Measurements from ENCODE around the gene SKIDA1. TPM values are rescaled to one million over a fixed set of nuclear protein-coding genes. Genes with fewer than 3 reads are reported as not detected.

Gene SKIDA1
- total and polyA plus RNA-seq, 2 of the 4 experiments (the other 2 are of a cell fraction): 0.36 to 0.72 TPM

DNA sequence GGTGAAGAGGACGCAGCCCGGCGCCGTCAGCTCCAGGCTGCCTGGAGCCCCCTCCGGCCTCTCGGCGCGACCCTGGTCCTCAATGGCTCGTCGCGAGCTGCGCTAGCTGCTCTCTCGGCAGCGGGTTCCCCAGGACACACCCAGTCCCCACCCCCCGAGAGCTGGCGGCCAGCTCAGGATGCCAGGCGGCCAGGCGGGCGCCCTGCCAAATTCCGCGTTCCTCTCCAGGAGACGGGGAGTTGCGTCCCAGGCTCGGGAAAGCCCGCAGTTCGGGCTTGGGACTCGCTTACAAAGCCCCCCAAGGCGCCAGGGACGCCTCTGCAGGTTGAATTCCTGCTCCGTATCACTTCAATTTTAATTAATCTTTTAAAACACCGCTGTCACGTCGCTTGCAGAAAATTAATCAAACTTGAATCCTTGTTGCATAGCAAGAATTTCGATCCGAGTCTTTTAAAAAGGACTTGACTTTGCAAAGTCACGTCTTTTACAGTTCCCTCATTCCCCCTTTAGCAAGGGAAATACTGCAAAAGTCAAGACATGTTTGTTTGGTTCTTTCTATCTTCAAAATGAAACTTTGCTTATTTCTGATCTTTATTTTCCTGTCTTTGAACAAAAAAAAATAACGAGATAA is 28.2 kb downstream of the SKIDA1 start:
- peak overlapping the region; percentile 91 for H3K4me3 ChIP-seq (ENCODE audit: insufficient read depth, low read depth, low read length)
- H4K8ac ChIP-seq (ENCODE audit: low read depth in 2 of 2, low read length in 2 of 2): peak overlapping the region in 1 of 2 experiments; percentile 64; a peak in 2 of 4 replicates
- peak overlapping the region; percentile 92; the same call in 1 of the 2 replicates for H4K91ac ChIP-seq (ENCODE audit: insufficient read depth, low read depth, low read length)
- H3K4me1 ChIP-seq (ENCODE audit: control insufficient read depth, insufficient read depth, low read length): peaks cover 3% of the 10 kb centered on the region; the same call in 1 of the 2 replicates
- no peaks in the 10 kb centered on the region for H3K9me3 ChIP-seq (ENCODE audit: control insufficient read depth, insufficient read depth, low read length)
- H2BK15ac ChIP-seq (ENCODE audit: low read depth, low read length): no peak overlapping the region
- ATAC-seq (ENCODE audit: low read depth) (peak; percentile 31), DNase-seq (peak; percentile 62)
- H3K9ac ChIP-seq (ENCODE audit: low read depth, low read length): peak overlapping the region; percentile 88
- peak overlapping the region; percentile 56; the same call in 1 of the 2 replicates for H4K5ac ChIP-seq (ENCODE audit: low read depth, low read length)
- no peaks in the 10 kb centered on the region for H4K20me1 ChIP-seq (ENCODE audit: insufficient read depth, low read length)
- H3K27me3 ChIP-seq (ENCODE audit: control insufficient read depth, insufficient read depth, low read length): peaks cover 5% of the 10 kb centered on the region
- H3K14ac ChIP-seq (replicated peaks; ENCODE audit: low read depth, low read length): no peak overlapping the region
- peak overlapping the region; percentile 95 for H3K4me2 ChIP-seq (ENCODE audit: low read depth, low read length)
- peak overlapping the region; percentile 8; the same call in 1 of the 2 replicates for H3K18ac ChIP-seq (ENCODE audit: low read depth, low read length)
- CTCF ChIA-PET: interaction anchor here (0.6 to 2.3 kb wide), 6 partner anchors 19 to 819 kb away, joined by 3 to 19 read pairs (median 4); partner anchors contain the start of gene COMMD3
- H3K79me1 ChIP-seq (ENCODE audit: low read depth in 1 of 2, low read length in 2 of 2): no peaks in the 10 kb centered on the region
- H2BK5ac ChIP-seq (ENCODE audit: low read depth, low read length, poor library complexity, severe bottlenecking): peak overlapping the region; percentile 58
- no peak overlapping the region for H2BK20ac ChIP-seq (ENCODE audit: low read depth, low read length)
- H2AK9ac ChIP-seq (replicated peaks; ENCODE audit: low read depth, low read length, poor library complexity): peak overlapping the region; percentile 90
- no peaks in the 10 kb centered on the region for H3K36me3 ChIP-seq (ENCODE audit: control insufficient read depth, insufficient read depth, low read length)
- dilution Hi-C loops (cut with HindIII; ENCODE audit: low sequenced_read_pairs, unreplicated experiment): no loop called here
- in situ Hi-C loops (cut with MboI; ENCODE audit: low sequenced_read_pairs): loop anchor here (5.0 to 25.0 kb wide), 5 partner anchors 40 to 1490 kb away; no protein-coding TSS in a partner anchor
- H2AK5ac ChIP-seq (ENCODE audit: low read depth, low read length): no peak overlapping the region
- H3K56ac ChIP-seq (ENCODE audit: extremely low read depth, insufficient read depth, low read length): no peak overlapping the region
- no peak overlapping the region for H2BK120ac ChIP-seq (ENCODE audit: low read depth, low read length)
- H3K9me1 ChIP-seq (ENCODE audit: insufficient read depth, low read length): no peaks in the 10 kb centered on the region
- BruUV-seq (replicated peaks): no TSS peak
- TF ChIP-seq MAZ (IDR thresholded peaks at IDR 0.05; ENCODE audit: borderline replicate concordance, low read depth, low read length) (peak; percentile 13; the same call in 1 of the 2 replicates), POLR2A (IDR thresholded peaks at IDR 0.05; ENCODE audit: low read depth, low read length) (no peak)
- TF ChIP-seq, protein P1, sequence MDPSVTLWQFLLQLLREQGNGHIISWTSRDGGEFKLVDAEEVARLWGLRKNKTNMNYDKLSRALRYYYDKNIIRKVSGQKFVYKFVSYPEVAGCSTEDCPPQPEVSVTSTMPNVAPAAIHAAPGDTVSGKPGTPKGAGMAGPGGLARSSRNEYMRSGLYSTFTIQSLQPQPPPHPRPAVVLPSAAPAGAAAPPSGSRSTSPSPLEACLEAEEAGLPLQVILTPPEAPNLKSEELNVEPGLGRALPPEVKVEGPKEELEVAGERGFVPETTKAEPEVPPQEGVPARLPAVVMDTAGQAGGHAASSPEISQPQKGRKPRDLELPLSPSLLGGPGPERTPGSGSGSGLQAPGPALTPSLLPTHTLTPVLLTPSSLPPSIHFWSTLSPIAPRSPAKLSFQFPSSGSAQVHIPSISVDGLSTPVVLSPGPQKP (IDR thresholded peaks at IDR 0.05; ENCODE audit: borderline replicate concordance, low read depth, low read length): no peak
- POLR2A ChIA-PET (ENCODE audit: unreplicated experiment): interaction anchor here (0.6 kb wide), 2 partner anchors 22 to 767 kb away, joined by 3 to 4 read pairs; no protein-coding TSS in a partner anchor
- H3K23ac ChIP-seq (ENCODE audit: low read depth, low read length): no peak overlapping the region; the same call in 1 of the 2 replicates
- WGBS, 2 experiments (ENCODE audit: extremely low coverage in 2 of 2, insufficient read length in 1 of 2): 12% methylated on average over 7 of the region's 37 CpGs; no CpG with 5 or more reads in 1 of the 2 experiments
- peak overlapping the region; percentile 91 for H3K4ac ChIP-seq (ENCODE audit: low read depth, low read length)
- intact Hi-C loops (cut with micrococcal nuclease): loop anchor here (2.0 to 5.0 kb wide), 5 partner anchors 20 to 1490 kb away; partner anchors contain the start of genes COMMD3 and DNAJC1
- peak overlapping the region; percentile 95 for H2AFZ ChIP-seq (replicated peaks; ENCODE audit: low read length, poor library complexity)
- H3K27ac ChIP-seq (ENCODE audit: insufficient read depth, low read length): peak overlapping the region; percentile 81; the same call in 1 of the 2 replicates
